NCI-H1048 (cell line): ENCODE data around the gene PRDM2.

Experiments used
- DNase-seq: peaks from one replicate; lab custom pipeline; 2025; lab: John Stamatoyannopoulos, UW

Gene PRDM2

DNA sequence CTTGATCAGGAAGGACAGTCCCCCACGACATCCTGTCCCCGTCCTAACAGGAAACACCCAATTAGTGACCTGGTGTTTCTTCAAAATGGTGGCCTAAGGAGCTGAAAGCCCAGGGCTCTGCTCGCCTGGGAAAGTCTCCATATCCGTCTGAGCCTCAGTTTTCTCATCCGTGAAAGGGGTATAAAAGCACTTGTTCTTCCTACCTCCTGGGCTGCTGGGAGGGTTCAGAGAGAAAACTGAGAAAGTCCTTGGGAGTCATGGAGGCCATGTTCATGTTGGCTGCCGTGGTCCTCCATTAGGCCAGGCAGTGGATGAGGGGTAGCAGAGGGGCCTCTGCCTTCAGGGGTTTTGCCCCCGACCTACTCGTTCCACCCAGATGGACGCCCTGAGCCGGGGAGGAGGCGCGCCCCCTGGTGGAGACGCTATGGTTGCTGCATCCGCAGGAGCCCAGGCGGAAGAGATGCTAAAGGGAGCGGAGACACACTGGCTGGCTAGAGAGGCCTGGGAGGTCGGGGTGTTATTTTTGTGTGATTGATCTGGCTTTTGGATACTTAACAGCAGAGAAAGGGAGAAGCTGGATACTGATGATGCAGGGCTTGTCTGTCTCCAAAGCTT, 113.5 kb downstream of the PRDM2 start:
- DNase-seq, result no peak

DNA sequence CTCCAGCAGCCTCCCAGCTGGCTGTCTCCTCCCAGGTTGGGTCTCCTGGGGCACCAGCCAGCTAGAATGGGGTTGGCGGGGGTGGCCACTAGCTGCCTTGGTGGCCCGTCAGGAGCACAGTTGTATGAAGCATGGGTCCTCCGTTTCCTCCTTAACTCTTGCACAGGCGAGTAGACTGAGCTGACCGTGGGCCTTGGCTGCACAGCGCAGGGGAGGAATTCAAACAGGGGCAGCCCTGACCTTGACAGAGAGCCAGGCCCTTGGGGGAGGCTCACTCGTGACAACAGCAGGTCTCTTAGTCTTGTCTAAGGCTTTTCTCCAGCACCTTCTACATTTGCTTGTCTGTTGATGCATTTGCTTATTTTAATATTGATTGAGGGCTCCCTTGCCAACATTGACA, 114.1 kb downstream of the PRDM2 start:
- DNase-seq, result no peak

- no peak for DNase-seq
Measured at GRCh38 chr1:13816016-13816760, 116.2 kb downstream of the PRDM2 start.

- DNase-seq, result no peak
Measured at GRCh38 chr1:13817906-13818305, 117.9 kb downstream of the PRDM2 start.

DNA sequence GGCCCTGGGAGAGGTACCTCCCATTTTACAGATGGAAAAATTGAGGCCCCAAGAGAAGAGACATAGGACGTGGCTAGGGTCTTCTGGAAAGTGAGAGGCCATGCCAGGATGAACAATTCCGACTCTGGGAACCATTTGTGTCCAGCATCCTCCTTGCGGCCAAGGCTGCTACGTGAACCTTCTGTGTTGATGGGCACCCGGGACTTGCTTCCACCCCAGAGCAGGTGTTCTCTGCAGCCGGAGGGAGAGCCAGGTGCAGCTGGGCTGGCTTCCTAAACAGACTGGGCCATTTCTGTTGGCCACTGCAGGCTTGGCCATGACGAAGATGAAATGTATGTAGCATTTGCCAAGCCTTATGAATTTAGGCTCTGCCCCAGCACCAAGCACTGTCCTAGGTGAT, 118.9 kb downstream of the PRDM2 start:
- DNase-seq, result no peak

DNA sequence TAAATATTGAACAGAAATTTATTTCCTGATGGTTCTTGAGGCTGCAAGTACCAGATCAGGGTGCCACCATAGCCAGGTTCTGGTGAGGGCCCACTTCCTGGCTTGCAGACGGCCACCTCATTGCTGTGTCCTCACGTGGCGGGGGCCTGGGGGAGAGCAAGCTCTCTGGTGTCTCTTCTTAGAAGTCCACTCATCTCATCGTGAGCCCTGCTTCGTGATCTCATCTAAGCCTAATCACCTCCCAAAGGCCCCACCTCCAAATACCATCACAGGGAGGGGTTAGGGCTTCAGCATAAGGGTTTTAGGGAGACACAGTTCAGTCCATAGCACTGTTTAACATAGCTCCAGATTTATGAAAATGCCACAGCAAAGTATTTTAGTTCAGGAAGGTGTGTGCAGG, 119.7 kb downstream of the PRDM2 start:
- DNase-seq, result no peak

DNA sequence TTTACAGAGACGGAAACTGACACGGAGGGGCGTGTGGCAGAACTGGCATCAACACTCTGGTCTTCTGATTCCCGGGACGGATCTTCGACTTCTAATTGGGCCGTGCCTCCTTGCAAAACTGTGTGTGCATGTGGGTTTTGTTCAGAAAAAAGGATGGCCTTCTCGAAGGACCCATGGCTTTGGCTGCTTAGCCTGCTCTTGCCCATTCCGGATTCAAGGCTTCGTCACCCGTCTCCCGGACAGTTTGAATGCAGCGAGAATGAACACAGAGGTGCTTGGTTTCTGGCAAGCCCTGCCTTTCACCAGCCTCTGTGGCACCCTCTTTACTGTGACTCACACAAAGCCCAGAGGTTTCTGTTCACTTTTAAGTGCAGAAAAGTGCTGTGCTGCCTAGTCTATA, 120.1 kb downstream of the PRDM2 start:
- no peak for DNase-seq

DNA sequence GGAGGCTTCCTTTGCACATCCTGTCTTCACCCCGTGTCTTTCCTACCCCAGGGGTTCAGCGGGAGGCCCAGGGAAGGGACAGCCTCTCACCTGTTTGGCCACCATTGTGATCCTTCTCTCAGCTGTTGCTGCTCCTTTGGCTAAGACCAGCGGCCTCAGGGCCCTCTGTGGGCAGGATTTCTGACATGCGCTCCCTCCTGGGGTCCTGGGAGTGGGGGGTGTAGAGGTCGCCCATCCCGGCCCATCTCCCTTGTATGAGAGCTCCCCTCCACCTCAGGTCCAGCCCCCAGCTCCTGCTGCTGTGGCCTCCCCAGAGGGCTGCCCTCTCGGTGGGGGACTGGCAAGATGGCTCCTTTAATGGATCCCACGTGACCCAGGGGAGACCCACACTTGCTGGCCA, 120.5 kb downstream of the PRDM2 start:
- DNase-seq, result no peak

DNA sequence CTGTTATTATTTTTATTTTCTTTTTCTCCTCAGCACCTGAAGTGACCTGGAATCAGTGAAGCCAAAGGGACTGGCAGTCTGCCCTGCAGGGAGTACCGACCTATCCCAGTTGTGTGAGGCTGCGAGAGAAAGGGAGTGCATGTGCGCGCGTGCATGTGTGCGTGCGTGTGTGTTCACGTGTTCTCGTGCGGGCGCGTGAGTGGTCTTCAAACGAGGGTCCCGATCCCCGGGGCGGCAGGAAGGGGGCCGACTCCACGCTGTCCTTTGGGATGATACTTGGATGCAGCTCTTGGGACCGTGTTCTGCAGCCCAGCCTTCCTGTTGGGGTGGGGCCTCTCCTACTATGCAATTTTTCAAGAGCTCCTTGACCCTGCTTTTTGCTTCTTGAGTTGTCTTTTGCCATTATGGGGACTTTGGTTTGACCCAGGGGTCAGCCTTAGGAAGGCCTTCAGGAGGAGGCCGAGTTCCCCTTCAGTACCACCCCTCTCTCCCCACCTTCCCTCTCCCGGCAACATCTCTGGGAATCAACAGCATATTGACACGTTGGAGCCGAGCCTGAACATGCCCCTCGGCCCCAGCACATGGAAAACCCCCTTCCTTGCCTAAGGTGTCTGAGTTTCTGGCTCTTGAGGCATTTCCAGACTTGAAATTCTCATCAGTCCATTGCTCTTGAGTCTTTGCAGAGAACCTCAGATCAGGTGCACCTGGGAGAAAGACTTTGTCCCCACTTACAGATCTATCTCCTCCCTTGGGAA, 123.3 kb downstream of the PRDM2 start:
- DNase-seq, result no peak

DNA sequence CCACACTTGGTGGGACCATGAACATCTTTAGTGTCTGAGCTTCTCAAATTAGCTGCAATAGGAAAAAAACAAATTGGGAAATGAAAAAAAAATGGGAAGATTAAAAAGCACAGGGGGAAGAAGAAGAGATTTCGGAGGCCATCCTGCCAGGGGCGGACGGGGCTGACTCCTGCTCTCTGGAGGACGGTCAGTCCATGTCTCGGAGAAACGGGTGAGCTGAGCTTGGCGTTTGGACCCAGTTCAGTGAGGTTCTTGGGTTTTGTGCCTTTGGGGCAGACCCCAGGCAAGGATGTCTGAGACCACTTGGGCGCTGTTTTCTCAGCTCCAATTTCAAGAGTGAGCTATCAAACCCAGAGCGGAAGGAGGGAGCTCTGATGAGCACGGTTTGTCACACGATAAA, 123.9 kb downstream of the PRDM2 start:
- no peak for DNase-seq

DNA sequence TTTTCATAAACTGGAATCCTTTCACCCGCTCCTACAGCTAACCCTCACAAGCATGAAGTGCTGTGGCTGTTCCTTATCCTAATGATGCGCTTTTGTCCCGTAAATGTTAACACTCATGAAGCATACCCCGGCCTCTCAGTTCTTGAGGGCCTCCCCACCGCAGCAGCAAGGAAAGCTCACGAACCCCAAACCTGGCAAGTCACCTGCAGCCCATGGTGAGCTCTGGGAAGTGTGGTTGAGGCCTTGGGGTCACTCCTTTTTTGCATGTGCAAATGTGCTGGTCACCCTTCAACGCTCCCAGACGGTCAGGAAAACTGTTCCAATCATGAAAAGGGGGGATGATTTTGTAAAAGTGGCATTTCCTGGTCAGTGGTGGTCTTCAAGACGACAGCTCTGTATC, 124.6 kb downstream of the PRDM2 start:
- no peak for DNase-seq

DNA sequence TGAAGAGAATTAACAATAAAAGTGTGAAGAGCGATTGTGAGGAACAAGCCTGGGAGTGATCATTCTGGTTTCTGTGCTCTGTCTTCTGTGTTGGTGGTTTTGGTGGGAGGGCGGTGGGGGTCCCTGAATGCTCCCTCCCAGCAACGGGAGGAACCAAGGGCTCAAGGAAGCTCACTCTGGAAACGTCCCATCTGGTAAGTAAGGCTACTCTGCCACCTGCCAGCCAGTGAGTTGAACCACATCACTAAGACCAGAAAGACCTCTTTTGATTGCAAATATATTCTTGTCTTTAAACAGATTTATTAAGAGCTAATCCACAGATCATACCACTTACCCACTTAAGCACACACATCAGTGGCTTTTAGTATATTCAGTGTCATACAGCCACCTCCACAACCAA, 125.0 kb downstream of the PRDM2 start:
- no peak for DNase-seq

DNA sequence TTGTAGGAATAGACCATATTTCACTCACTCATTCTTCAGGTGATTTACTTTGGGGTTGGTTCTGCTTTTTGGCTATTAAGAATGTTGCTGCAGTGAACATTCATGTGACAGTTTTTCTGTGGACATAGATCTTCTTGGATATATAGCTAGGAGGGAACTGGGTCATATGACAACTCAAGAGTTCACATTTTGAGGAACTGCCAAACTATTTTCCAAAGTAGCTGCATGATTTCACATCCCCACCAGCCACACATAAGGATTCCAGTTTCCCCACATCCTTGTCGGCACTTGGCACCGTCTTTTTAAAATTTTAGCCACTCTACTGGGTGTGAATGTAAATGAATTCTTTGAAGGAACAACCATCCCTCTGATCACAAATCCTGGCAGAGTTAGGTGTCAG, 126.0 kb downstream of the PRDM2 start:
- no peak for DNase-seq

DNA sequence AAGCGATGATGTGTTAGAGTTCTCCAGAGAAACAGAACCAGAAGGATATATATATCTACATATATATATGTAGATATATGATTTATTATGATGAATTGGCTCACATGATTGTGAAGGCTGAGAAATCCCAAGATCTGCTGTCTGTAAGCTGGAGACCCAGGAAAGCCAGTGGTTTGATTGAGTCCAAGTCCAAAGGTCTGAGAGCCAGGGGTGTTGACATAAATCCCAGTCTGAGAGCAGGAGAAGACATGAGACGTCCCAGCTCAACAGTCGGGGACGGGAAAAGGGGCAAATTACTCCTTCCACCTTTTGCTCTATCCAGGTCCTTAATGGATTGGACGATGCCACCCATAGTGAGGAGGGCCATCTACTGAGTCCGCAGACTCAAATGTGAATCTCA, 126.6 kb downstream of the PRDM2 start:
- no peak for DNase-seq

GRCh38 chr1:13828454-13829151, 128.6 kb downstream of the PRDM2 start:
- no peak for DNase-seq

DNA sequence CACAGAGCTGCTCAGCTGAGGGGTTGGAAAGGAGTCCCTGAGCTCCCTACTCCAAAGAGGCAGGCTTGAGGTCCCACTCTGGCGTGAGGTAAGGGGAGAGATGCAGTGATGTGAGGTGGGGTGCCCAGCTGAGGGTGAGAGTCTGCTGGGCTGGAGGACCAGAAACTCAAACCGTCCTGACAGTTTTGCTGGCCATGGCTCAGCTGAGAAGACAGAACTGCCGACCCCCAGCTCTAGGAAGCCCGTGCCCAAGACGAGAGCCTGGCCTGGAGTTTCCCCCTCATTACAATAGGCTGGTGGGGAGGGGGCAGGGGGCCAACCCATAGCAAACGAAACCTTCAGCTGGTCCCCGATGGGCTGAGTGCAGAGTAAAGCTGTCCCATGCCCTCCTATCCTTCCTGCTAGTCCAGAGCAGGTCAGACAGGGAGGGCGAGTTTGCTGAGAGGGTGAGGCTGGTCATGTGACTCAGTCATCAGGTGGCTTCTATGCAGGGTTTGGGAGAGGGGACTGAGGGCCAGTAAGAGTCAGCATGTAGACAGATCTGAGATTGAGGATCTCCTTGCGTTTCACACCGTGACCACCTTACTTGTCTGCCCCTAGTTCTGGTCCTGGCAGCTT, 129.3 kb downstream of the PRDM2 start:
- no peak for DNase-seq

GRCh38 chr1:13830170-13830569, 130.2 kb downstream of the PRDM2 start:
- no peak for DNase-seq

- DNase-seq, result no peak
Measured at GRCh38 chr1:13830616-13831280, 130.8 kb downstream of the PRDM2 start.

- no peak for DNase-seq
Measured at GRCh38 chr1:13832100-13832499, 132.1 kb downstream of the PRDM2 start.

- DNase-seq, result no peak
Measured at GRCh38 chr1:13832536-13832935, 132.5 kb downstream of the PRDM2 start.

DNA sequence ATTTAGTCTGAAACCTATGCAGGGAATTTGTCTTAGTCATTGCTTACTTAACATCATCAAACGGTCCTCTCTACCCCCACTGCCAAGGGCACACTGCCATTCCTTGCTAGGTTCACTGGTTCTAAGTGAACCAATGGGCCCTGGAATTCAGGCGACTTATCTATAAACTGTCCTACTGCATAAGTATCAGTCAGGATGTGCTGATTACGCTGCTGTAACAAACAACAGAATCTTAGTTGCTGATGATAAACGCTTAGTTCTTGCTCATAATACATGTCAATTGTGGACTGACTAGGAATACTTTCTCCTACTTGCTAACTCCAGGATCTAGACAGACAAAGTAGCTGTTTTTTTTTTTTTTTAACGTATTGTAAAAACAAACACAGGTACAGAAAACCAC, 136.1 kb downstream of the PRDM2 start:
- DNase-seq, result no peak

- no peak for DNase-seq
Measured at GRCh38 chr1:13836631-13837030, 136.6 kb downstream of the PRDM2 start.
